WI38 (cell line): ENCODE results near the gene SNX5.

Experiments used
- H3K4me3 ChIP-seq: 2 replicates; pipeline ENCODE4 v1.5.1; 2011; ENCODE audit warnings: low read depth, mild to moderate bottlenecking, control low read depth, low read length
- CTCF ChIP-seq: IDR thresholded peaks from 2 replicates; pipeline ENCODE4 v1.5.1; 2012; ENCODE audit warnings: low read depth, mild to moderate bottlenecking, control low read depth, low read length

Gene SNX5

GRCh38 chr20:17957505-17958363 lies 10.9 kb downstream of the SNX5 start:
- TF ChIP-seq CTCF: no peak
- H3K4me3 ChIP-seq: no peak overlapping the region

- no peak overlapping the region for H3K4me3 ChIP-seq
- TF ChIP-seq CTCF: no peak
Measured at GRCh38 chr20:17956099-17956685, 12.4 kb downstream of the SNX5 start.

DNA sequence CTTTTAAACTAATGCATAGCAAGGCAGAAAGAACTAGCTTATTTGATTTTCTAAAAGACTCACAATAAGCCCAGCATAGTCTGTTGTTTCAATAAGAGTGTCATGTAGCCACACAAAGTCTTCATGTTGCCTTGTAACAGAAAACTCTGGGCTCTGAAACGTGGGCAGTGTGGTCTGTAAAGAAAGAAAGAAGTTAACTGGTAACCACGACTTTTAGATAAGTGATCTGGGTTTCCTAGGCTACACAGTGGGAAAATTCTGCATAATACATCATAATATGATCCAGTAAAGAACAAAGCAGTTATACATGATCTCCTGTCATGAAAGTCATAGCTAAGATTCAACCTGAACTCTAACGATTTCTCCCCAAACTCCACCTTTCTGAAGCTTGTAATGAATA lies 13.3 kb downstream of the SNX5 start:
- TF ChIP-seq CTCF: no peak
- H3K4me3 ChIP-seq: no peak overlapping the region

DNA sequence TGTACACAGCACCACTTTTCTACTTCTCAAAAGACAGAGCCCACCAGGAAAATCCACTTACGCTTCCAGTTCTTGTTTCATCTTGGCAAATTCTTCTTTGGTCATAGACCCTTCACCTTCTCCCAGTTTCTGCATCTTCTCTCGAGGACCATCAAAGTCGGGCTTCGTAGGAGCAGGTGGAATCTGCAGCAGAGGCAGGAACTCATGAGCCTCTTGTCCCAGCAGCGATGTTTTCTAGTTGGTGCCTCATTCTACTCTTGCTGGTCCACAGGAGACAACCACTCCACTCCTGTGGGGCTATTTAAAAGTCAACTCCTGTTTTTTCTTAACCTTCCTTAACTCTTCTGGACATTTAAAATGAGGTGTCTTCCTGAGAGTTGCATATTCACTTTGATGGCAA lies 14.7 kb downstream of the SNX5 start:
- no peak for TF ChIP-seq CTCF
- H3K4me3 ChIP-seq: no peak overlapping the region

- TF ChIP-seq CTCF: no peak
- no peak overlapping the region for H3K4me3 ChIP-seq
Measured at GRCh38 chr20:17952692-17953684, 15.6 kb downstream of the SNX5 start.

DNA sequence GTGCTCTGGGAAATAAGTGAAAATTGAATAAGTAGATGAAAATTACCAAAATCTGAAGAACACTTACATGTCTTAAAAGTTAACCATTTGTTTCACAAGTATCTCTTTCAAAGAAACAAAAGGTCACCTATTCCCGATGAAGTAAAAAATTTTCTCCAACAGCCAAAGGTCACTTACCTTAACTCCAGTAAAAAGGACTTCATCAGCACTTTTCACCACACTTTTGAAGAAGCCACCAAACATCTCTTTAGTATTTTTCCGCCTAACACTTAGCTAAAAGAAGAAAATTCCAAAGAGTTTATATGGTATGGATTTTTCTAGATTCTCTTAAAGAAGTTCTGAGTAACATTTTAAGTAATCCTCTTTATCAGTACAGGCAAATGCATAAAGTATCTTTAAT lies 17.3 kb downstream of the SNX5 start:
- H3K4me3 ChIP-seq: no peak overlapping the region
- no peak for TF ChIP-seq CTCF
